Measurements from ENCODE around the gene KCNK1.

The KCNK1 gene

DNA sequence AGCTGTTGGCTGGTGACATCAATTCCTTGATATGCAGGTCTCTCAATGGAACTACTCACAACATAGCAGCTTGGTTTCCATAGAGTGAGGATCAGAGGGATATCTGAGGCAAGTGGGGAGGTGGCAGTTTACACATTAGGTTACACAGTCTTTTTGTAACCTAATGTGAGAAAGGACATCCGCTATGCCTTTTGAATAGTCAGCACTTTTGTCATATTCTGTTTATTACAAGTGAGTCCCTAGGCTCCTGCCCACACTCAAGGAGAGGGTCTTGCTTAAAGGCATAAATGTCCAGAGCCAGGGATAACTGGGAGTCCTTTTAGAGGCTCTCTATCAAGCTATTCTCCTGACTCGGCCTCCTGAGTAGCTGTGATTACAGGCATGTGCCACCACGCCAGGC lies 104.2 kb downstream of the KCNK1 start:
- in situ Hi-C loops (cut with MboI; ENCODE audit: low sequenced_read_pairs, unreplicated experiment) = no loop called here

DNA sequence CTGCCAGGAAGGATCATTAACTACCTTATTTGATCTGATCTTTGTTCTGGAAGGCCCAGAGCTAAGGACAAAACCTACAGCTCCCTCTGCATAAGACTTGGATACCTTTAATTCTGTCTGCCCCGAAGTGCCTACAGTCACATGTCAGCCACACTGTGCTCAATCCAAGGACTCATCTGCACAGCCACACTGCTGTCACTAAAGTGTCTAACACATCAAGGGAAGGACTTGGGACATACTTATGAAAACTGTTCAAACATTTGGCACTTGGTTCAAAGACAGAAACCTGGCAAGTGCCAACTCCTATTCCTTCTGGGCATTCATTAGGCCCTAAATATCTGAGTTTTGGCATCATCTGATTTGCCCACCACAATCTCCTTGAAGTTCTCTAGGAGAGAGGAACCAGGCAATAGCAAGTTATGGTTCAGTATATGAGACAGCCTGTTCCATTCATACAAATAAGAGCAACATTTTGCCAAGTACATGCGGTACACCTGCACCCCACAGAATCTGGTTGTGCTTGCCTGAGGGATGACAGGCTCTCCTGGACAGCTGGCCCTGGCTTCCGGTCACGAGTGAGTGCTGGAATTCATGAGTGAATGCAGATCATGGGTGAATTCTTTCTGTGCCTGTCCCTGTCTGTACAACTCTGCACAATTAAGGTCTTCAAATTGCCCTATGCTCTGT lies 105.9 kb downstream of the KCNK1 start:
- in situ Hi-C loops (cut with MboI; ENCODE audit: low sequenced_read_pairs, unreplicated experiment) = no loop called here
- TF ChIP-seq, protein P1, sequence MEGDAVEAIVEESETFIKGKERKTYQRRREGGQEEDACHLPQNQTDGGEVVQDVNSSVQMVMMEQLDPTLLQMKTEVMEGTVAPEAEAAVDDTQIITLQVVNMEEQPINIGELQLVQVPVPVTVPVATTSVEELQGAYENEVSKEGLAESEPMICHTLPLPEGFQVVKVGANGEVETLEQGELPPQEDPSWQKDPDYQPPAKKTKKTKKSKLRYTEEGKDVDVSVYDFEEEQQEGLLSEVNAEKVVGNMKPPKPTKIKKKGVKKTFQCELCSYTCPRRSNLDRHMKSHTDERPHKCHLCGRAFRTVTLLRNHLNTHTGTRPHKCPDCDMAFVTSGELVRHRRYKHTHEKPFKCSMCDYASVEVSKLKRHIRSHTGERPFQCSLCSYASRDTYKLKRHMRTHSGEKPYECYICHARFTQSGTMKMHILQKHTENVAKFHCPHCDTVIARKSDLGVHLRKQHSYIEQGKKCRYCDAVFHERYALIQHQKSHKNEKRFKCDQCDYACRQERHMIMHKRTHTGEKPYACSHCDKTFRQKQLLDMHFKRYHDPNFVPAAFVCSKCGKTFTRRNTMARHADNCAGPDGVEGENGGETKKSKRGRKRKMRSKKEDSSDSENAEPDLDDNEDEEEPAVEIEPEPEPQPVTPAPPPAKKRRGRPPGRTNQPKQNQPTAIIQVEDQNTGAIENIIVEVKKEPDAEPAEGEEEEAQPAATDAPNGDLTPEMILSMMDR (IDR thresholded peaks at IDR 0.05; ENCODE audit: borderline replicate concordance, control extremely low read depth, extremely low read depth, insufficient read depth, missing control alignments) = no peak
- no peak for DNase-seq (ENCODE audit: low spot score)

More for the DNA sequence above, 104.2 kb downstream of the KCNK1 start:
- TF ChIP-seq, protein P1 (IDR thresholded peaks at IDR 0.05; ENCODE audit: borderline replicate concordance, control extremely low read depth, extremely low read depth, insufficient read depth, missing control alignments) = no peak
- no peak for DNase-seq (ENCODE audit: low spot score)

DNA sequence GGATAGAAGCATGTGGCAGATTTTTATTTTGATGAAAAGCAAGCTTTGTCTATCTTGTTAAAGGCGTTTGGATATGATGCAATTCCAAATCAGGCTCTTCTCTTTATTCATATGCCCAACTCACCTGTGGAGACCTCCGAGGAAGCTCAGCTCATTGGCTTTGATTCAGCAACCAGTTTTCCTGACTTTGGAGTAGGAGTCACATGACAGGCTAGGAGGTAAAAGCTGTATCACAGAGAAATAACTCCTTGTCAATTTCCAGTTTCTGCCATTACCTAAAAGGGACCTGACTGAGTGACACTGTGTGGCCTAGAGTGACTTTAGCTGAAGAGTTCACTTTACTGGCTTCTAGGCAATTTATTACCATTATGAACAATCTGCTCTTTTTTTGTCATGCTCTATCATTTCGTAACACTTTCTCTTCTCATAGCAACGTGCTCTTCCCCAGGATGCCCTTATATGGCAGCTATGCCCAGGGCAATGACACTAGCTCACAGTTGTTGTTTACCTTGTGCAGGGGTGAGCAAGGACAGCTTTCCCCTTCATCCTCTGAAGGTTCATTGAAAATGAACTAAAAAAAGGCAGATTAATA lies 107.2 kb downstream of the KCNK1 start:
- in situ Hi-C loops (cut with MboI; ENCODE audit: low sequenced_read_pairs, unreplicated experiment) = no loop called here
- TF ChIP-seq, protein P1 (IDR thresholded peaks at IDR 0.05; ENCODE audit: borderline replicate concordance, control extremely low read depth, extremely low read depth, insufficient read depth, missing control alignments) = no peak
- no peak for DNase-seq (ENCODE audit: low spot score)

Measured in GM13976 (cell line).